NCI-H187 treated with DMSO at 0.1 percent for 48 hours (cell line): ENCODE results near the gene KRT13.

ENCODE experiments used
- DNase-seq: peaks from one replicate; lab custom pipeline; 2025; lab: John Stamatoyannopoulos, UW

KRT13 gene

DNA sequence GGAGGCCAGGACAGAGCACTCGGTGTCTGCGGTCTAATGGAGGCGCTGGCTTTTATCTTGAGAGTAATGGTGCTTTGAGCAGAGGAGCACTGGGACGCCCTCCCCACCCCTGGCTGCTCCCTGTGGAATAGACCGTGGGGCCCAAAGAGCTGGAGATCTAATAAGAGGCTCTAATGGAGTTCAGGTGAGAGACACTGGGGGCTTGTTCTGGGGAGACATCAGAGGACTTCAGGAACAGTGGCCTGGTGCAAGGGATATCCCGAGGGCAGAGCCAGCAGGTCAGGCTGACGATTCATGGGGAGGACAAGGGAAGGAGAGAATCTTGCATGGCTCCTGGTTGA is 32.2 kb upstream of the KRT13 start:
- DNase-seq = no peak

DNA sequence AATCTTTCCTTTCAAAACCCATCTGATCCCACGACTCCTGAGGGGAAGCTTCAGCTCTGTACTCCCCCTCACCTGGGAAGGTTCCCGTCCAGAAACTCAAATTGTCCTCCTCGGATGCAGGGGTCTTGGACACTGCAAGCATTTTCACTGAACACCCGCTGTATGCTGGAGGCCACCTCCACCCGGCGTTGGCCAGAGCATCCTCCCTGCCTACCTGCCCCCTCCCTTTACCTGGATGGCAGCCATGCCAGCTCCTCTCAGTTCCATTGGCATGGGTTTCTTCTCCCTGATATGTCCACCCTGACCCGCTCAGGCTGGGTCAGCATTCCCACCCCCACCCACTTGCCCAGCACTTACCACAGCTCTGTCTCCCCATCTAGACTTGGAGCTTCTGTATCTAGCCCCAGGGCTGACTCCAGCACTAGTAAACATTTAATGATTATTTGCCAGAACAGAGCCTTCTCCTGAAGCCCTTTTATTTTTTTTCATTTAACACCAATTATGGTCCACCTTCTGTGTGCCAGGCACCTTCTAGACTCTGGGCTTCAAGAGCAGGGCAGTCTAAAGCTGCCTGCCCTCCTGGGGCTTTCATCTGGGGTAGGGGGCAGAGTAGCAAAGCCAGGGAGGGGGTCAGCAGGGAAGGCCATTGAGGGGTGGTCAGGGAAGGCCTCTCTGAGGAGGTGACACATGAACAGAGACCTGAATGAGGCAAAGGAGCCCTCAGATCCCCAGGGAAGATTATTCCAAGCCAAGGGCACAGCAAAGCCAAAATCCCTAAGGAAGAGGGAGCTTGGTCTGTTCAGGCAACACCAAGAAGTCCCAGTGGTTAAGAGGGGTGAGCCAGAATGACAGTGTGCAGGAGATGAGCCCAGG is 31.6 kb upstream of the KRT13 start:
- DNase-seq = no peak

DNA sequence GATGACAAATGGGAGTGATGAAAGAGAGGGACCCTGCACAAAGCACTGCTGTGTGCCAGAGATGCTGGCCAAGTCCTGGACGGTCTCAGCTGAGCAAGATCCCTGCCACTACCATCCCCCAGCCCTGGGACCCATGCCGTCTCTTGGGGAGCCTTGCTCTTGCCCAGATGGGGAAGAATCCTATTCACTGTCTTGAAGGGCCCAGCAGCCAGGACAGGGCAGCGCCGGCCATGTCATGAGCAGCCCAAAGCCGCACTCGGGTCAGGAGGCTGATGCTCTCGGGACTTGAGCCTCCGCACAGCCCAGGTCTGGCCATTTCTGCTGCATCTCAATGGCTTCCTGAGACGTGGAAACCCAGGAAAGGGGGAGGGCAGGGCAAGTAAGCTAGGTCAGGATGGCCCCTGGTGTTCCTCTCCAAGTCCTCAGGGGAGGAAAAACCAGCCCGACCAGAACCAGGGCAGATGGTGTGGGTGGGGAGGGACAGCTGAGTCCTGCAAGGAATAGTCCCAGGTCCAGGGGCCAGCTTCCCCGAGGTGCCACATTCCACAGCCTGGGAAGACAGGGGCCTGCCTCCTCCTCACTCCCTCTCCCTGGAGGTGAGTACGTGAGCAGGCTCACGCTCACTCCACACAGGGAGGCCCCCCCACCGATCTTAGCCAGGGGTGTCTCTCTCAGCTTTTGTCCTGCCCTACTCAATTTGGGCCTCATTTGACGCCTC is 30.5 kb upstream of the KRT13 start:
- no peak for DNase-seq

DNA sequence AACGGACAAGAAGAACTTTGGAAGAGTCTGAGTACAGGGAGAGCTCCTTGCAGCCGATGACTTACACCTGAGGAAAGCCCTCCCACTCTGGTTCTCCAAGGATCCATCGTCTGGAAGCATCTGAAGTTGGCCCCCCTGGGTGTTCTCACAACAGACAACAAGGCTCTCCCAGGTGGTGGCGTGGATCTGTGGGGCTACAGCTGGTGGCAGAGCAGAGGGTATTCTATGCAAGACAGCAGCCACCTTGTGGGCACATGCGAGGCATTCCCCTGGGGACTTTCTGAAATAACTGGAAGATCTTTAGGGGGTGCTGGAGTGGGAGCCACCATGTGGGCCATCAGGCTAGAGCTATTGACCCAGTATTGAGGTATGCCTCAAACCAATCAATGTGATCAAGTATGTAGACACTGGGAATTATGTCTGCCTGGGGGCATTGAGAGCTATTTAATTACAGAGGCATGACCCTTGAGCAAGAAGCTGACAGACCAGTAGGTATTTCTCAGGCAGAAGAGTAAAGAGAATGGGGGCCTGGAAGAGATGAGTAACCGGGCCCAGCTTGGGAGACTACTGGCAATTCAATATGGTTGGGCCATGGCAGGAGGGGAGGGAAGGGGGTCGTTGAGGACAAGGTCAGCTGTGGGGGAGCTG is 29.6 kb upstream of the KRT13 start:
- DNase-seq = no peak

DNA sequence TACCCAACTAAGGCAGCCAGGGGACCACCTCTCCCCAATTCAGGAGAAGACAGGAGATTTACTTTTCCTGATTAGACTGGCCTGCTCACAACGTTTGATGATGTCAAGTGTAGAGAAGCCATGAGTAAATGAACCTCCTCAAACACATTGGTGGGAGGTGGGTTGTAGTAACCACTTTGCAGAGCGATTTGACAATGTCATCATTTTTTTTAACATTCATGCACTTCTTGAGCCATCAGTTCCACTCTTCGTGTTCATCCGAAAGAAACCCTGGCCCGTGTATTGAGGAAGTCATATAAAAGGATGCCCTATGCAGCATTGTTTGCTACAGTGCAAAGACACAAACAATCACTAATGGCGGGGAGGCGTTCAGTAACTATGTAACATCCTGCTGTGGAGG is 28.2 kb upstream of the KRT13 start:
- no peak for DNase-seq

DNA sequence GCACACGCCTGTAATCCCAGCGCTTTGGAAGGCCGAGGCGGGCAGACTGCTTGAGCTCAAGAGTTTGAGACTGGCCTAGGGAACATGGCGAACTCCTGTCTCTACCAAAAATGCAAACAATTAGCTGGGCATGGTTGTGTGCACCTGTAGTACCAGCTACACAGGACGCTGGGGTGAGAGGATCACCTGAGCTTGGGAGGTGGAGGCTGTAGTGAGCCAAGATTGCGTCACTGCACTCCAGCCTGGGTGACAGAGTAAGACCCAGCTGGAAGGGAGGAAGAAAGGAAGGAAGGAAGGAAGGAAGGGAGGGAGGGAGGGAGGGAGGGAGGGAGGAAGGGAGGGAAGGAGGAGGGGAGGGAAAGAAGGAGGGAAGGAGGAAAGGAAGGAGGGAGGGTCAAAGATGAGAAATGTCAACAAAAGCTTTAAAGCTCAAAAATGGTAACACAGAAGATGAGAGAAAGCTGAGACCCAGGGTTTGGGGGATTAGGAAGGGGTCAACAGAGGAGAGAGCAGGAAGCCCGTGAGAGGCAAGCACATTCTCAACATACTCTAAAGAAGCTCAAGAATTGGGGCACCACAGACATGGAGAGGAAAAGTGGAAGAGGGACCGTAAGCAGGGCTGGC is 27.6 kb upstream of the KRT13 start:
- DNase-seq = no peak

GRCh38 chr17:41531993-41532392 is 26.6 kb upstream of the KRT13 start:
- no peak for DNase-seq

- no peak for DNase-seq
These were observed 24.9 kb upstream of the KRT13 start for GRCh38 chr17:41530062-41531048.

DNA sequence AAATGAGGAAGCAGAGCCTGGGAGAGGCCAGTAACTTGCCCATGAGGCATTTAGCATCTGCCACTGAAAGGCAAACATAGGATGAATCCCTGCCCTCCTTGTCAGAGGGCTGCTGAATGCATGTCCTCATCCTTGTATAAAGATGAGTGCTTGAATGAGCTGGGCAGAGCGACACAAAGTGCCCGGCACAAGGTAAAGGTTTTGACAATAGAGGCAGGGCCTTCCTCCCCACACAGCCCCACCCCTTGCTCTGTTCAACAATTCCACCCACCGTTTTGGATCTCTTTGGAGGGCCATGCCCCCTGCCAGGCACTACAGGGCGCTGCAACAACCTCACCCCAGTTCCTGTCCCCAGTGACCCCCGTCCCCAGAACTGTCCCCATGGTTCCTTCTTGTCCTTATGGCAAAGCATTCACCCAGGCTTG is 24.1 kb upstream of the KRT13 start:
- DNase-seq = no peak

GRCh38 chr17:41528959-41529353 is 23.5 kb upstream of the KRT13 start:
- DNase-seq = no peak

- DNase-seq = no peak
These were observed 21.9 kb upstream of the KRT13 start for GRCh38 chr17:41527063-41528023.

DNA sequence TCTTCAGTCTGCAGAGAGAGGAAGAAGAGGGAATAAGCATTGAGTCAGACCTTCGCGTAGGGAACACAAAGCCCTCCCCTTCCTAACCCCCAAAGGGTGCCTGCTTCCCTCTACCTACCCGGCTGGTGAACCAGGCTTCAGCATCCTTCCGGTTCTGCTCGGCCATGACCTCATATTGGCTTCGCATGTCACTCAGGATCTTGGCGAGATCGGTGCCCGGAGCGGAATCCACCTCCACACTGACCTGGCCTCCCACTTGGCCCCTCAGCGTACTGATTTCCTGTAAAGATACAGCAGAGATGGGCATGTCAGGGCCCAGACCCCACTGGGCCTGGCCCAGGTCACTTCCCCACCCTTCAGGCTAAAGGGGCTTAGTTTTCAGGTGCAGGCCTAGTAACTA is 18.8 kb upstream of the KRT13 start:
- no peak for DNase-seq

DNA sequence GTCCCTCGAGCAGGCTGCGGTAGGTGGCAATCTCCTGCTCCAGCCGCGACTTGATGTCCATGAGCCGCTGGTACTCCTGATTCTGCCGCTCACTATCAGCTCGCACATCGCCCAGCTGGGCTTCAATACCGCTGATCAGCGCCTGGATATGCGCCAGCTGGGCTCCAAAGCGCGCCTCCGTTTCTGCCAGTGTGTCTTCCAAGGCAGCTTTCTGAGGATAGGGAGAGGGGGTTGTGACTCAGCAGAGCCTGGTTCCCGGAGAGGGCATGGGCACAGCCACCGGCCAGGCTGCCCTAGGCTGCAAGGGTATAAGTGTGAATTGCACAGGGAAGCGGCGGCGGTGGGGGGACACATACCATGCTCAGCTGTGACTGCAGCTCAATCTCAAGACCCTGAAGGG is 18.4 kb upstream of the KRT13 start:
- DNase-seq = no peak

- no peak for DNase-seq
These were observed 17.8 kb upstream of the KRT13 start for GRCh38 chr17:41523225-41523593.

GRCh38 chr17:41522301-41523224 is 17.2 kb upstream of the KRT13 start:
- no peak for DNase-seq

GRCh38 chr17:41521574-41522261 is 16.3 kb upstream of the KRT13 start:
- no peak for DNase-seq

GRCh38 chr17:41520821-41521521 is 15.6 kb upstream of the KRT13 start:
- DNase-seq = no peak
